Natural killer cell (primary cell): ENCODE measurements around the gene TMEM169. TPM values are rescaled to one million over a fixed set of nuclear protein-coding genes. Genes with fewer than 3 reads are reported as not detected.

ENCODE experiments used
- ATAC-seq, 3 donors: fragments of 150-1000 bp in 2 of 3; fragments of 200-7000 bp in 1 of 3; cut with Tn5 transposase; 1 replicate in 1 of 3; 2 replicates in 2 of 3; pipeline ENCODE4 v1.10.0; 2021; ENCODE audit warnings: mild to moderate bottlenecking in 2 of 3, moderate library complexity in 2 of 3
- DNase-seq, 2 donors: peaks; one replicate each; pipeline versions ENCODE4 v3.0.0 to v3.0.0-alpha.2; 2013 to 2021; ENCODE audit warnings: mixed read lengths in 1 of 2
- H3K27ac ChIP-seq: one replicate; pipeline ENCODE4 v1.5.1; 2013; ENCODE audit warnings: mild to moderate bottlenecking, low read length
- H3K27me3 ChIP-seq: one replicate; pipeline ENCODE4 v1.6.1; 2013; ENCODE audit warnings: low read length; ENCODE audit not compliant: control insufficient read depth, insufficient read depth
- H3K36me3 ChIP-seq: one replicate; pipeline ENCODE4 v1.6.1; 2013; ENCODE audit warnings: low read length; ENCODE audit not compliant: control insufficient read depth, insufficient read depth
- H3K4me1 ChIP-seq: one replicate; pipeline ENCODE4 v1.6.1; 2013; ENCODE audit warnings: low read length; ENCODE audit not compliant: control insufficient read depth, insufficient read depth
- H3K4me3 ChIP-seq: one replicate; pipeline ENCODE4 v1.5.1; 2013; ENCODE audit warnings: low read length
- H3K9me3 ChIP-seq: one replicate; pipeline ENCODE4 v1.6.1; 2013; ENCODE audit warnings: low read length; ENCODE audit not compliant: control insufficient read depth, insufficient read depth
- H3K27ac Mint-ChIP-seq, 2 donors: one replicate each; pipeline ENCODE4 v1.8.0; 2022; ENCODE audit warnings: mild to moderate bottlenecking in 2 of 2, mixed read lengths in 2 of 2, moderate library complexity in 1 of 2
- H3K27me3 Mint-ChIP-seq, 2 donors: one replicate each; pipeline ENCODE4 v1.8.0; 2022; ENCODE audit warnings: low read depth in 2 of 2, mixed read lengths in 2 of 2
- H3K36me3 Mint-ChIP-seq: one replicate; pipeline ENCODE4 v1.8.0; 2022; ENCODE audit warnings: mixed read lengths
- H3K4me1 Mint-ChIP-seq, 2 donors: one replicate each; pipeline ENCODE4 v1.8.0; 2022; ENCODE audit warnings: mixed read lengths in 2 of 2
- H3K4me3 Mint-ChIP-seq: one replicate; pipeline ENCODE4 v1.8.0; 2022; ENCODE audit warnings: mild to moderate bottlenecking, moderate library complexity, mixed read lengths
- H3K9me3 Mint-ChIP-seq, 2 donors: one replicate each; pipeline ENCODE4 v1.8.0; 2022; ENCODE audit warnings: mixed read lengths in 2 of 2
- CTCF ChIP-seq: fragments of 200-600 bp; IDR thresholded peaks from one replicate; pipeline ENCODE4 v1.8.0; 2022; ENCODE audit warnings: antibody characterized with exemption
- WGBS: methylation state at CpG from one replicate; pipeline ENCODE4 v1.1.7; 2013; ENCODE audit warnings: missing lambda C conversion rate; ENCODE audit not compliant: insufficient coverage; 5-methylcytosine and 5-hydroxymethylcytosine counted together
- intact Hi-C: fragments of 100-400 bp; cut with micrococcal nuclease; formaldehyde crosslinking; loops from one replicate; pipeline ENCODE4 v1.14.2; 2022
- total RNA-seq, 4 donors: library from RNA; stranded (reverse); fragments of 120-200 nt in 1 of 4; gene quantifications; one replicate each; pipeline versions ENCODE4 v1.2.3 to v1.2.4, GENCODE V29; 2013 to 2022

Gene TMEM169
- total RNA-seq, 3 donors from 2014 or later (not counting 1 experiment from before 2014, with no cell fraction given) = 0.68 to 1.5 (median 0.98) TPM

- no peak for TF ChIP-seq CTCF
- H3K9me3 ChIP-seq = no peaks in the 10 kb centered on the region
- H3K27me3 Mint-ChIP-seq = no peaks in the 10 kb centered on the region
- intact Hi-C loops = no loop called here
- H3K4me1 Mint-ChIP-seq = peaks cover 21% of the 10 kb centered on the region in 2 donors
- no peak overlapping the region for H3K27ac Mint-ChIP-seq
- no peak overlapping the region for H3K4me3 ChIP-seq
- 100% methylated on average over 2 of the region's 2 CpGs for WGBS
- no peak for ATAC-seq
- no peak overlapping the region for H3K27ac ChIP-seq
- H3K27me3 ChIP-seq = no peaks in the 10 kb centered on the region
- no peak for DNase-seq
- peaks cover 9% of the 10 kb centered on the region for H3K36me3 ChIP-seq
- peaks cover 5% of the 10 kb centered on the region for H3K4me1 ChIP-seq
- H3K36me3 Mint-ChIP-seq = no peaks in the 10 kb centered on the region
- H3K4me3 Mint-ChIP-seq = no peak overlapping the region
- H3K9me3 Mint-ChIP-seq = no peaks in the 10 kb centered on the region
Measured at GRCh38 chr2:216052420-216052819, 29.3 kb upstream of the TMEM169 start.

GRCh38 chr2:216055680-216056079 lies 26.0 kb upstream of the TMEM169 start:
- WGBS = 95% methylated on average over 4 of the region's 4 CpGs
- Histone ChIP-seq H3K27ac (peak overlapping the region; percentile 8), H3K4me1 (peaks cover 14% of the 10 kb centered on the region), H3K4me3 (no peak overlapping the region), H3K27me3 (no peaks in the 10 kb centered on the region), H3K36me3 (peaks cover 2% of the 10 kb centered on the region), H3K9me3 (no peaks in the 10 kb centered on the region)
- TF ChIP-seq CTCF = no peak
- H3K9me3 Mint-ChIP-seq = no peaks in the 10 kb centered on the region
- intact Hi-C loops = no loop called here
- no peak overlapping the region for H3K4me3 Mint-ChIP-seq
- DNase-seq (no peak), ATAC-seq (no peak)
- H3K27ac Mint-ChIP-seq = peak overlapping the region; percentile 93 to 94
- H3K27me3 Mint-ChIP-seq = no peaks in the 10 kb centered on the region
- H3K4me1 Mint-ChIP-seq = peaks cover 36 to 37% of the 10 kb centered on the region in 2 donors
- H3K36me3 Mint-ChIP-seq = no peaks in the 10 kb centered on the region

- H3K4me3 ChIP-seq = no peak overlapping the region
- H3K27me3 Mint-ChIP-seq = no peaks in the 10 kb centered on the region
- 13% methylated on average over 2 of the region's 3 CpGs for WGBS
Measured at GRCh38 chr2:216056739-216057138, 25.0 kb upstream of the TMEM169 start.

More at GRCh38 chr2:216056739-216057138, 25.0 kb upstream of the TMEM169 start:
- Mint-ChIP-seq H3K27ac (peak overlapping the region; percentile 93 to 94), H3K9me3 (no peaks in the 10 kb centered on the region), H3K36me3 (no peaks in the 10 kb centered on the region), H3K4me3 (peak overlapping the region; percentile 81), H3K4me1 (peaks cover 36 to 37% of the 10 kb centered on the region in 2 donors)
- intact Hi-C loops = no loop called here
- Histone ChIP-seq H3K27me3 (no peaks in the 10 kb centered on the region), H3K4me1 (peaks cover 14% of the 10 kb centered on the region), H3K36me3 (peaks cover 2% of the 10 kb centered on the region), H3K27ac (peak overlapping the region; percentile 97), H3K9me3 (no peaks in the 10 kb centered on the region)
- TF ChIP-seq CTCF = no peak
- DNase-seq (no peak), ATAC-seq (peak in 2 of 3 donors; percentile 17 to 31)
